HepG2 (cell line): Measurements from ENCODE around the gene FBXW4. TPM values are rescaled to one million over a fixed set of nuclear protein-coding genes. Genes with fewer than 3 reads are reported as not detected.

Experiments used
- BCL3 ChIP-seq: sonication (generic); formaldehyde crosslinking; IDR thresholded peaks from 2 replicates; pipeline ENCODE4 v1.5.1; 2020; ENCODE audit warnings: mild to moderate bottlenecking, missing genetic modification reagents, moderate library complexity
- BHLHE40 ChIP-seq: IDR thresholded peaks from 2 replicates; pipeline ENCODE4 v1.6.1; 2011; ENCODE audit warnings: low read length, improper control_type of control experiment
- BORCS8-MEF2B ChIP-seq: sonication (generic); formaldehyde crosslinking; IDR thresholded peaks from 2 replicates; pipeline ENCODE4 v1.8.0; 2022; ENCODE audit warnings: mild to moderate bottlenecking, missing genetic modification reagents
- CREBL2 ChIP-seq: sonication (generic); formaldehyde crosslinking; IDR thresholded peaks from 2 replicates; pipeline ENCODE4 v1.8.1; 2023; ENCODE audit warnings: missing genetic modification reagents, mild to moderate bottlenecking, borderline replicate concordance
- DNMT1 ChIP-seq: sonication (generic); formaldehyde crosslinking; IDR thresholded peaks from 2 replicates; pipeline ENCODE4 v1.5.1; 2020; ENCODE audit warnings: mild to moderate bottlenecking, missing genetic modification reagents
- ERF ChIP-seq: IDR thresholded peaks from 2 replicates; pipeline ENCODE4 v1.6.1; 2018; ENCODE audit warnings: missing biosample characterization, missing genetic modification reagents
- ETS1 ChIP-seq: sonication (generic); formaldehyde crosslinking; IDR thresholded peaks from 2 replicates; pipeline ENCODE4 v1.4.0; 2020; ENCODE audit warnings: missing genetic modification reagents
- GZF1 ChIP-seq: sonication (generic); formaldehyde crosslinking; IDR thresholded peaks from 2 replicates; pipeline ENCODE4 v1.5.1; 2020; ENCODE audit warnings: mild to moderate bottlenecking, missing genetic modification reagents
- HOXA7 ChIP-seq: sonication (generic); formaldehyde crosslinking; IDR thresholded peaks from 2 replicates; pipeline ENCODE4 v1.8.1; 2022; ENCODE audit warnings: mild to moderate bottlenecking, missing genetic modification reagents, moderate library complexity
- MYPOP ChIP-seq: sonication (generic); formaldehyde crosslinking; IDR thresholded peaks from 2 replicates; pipeline ENCODE4 v1.8.1; 2023; ENCODE audit warnings: mild to moderate bottlenecking, moderate library complexity, missing genetic modification reagents
- NR2F6 ChIP-seq, 2 experiments: IDR thresholded peaks; 2 replicates each; pipeline ENCODE4 v1.6.1; 2016; ENCODE audit warnings: antibody characterized with exemption in 1 of 2, mild to moderate bottlenecking in 1 of 2
- TEF ChIP-seq: sonication (generic); formaldehyde crosslinking; IDR thresholded peaks from 2 replicates; pipeline ENCODE4 v1.5.0; 2020; ENCODE audit warnings: missing genetic modification reagents
- ZBTB42 ChIP-seq: sonication (generic); formaldehyde crosslinking; IDR thresholded peaks from 2 replicates; pipeline ENCODE4 v1.5.0; 2020; ENCODE audit warnings: mild to moderate bottlenecking, missing genetic modification reagents
- ZNF121 ChIP-seq: sonication (generic); formaldehyde crosslinking; IDR thresholded peaks from 2 replicates; pipeline ENCODE4 v1.5.0; 2020; ENCODE audit warnings: mild to moderate bottlenecking, missing genetic modification reagents
- ZNF18 ChIP-seq: sonication (generic); formaldehyde crosslinking; IDR thresholded peaks from 2 replicates; pipeline ENCODE4 v1.8.0; 2022; ENCODE audit warnings: mild to moderate bottlenecking, missing genetic modification reagents; ENCODE audit not compliant: insufficient replicate concordance
- ZNF235 ChIP-seq: sonication (generic); formaldehyde crosslinking; IDR thresholded peaks from 2 replicates; pipeline ENCODE4 v1.8.1; 2023; ENCODE audit warnings: mild to moderate bottlenecking, missing genetic modification reagents, borderline replicate concordance
- ZNF574 ChIP-seq: sonication (generic); formaldehyde crosslinking; IDR thresholded peaks from 2 replicates; pipeline ENCODE4 v1.4.0; 2020; ENCODE audit warnings: missing genetic modification reagents
- ZNF616 ChIP-seq: sonication (generic); formaldehyde crosslinking; IDR thresholded peaks from 2 replicates; pipeline ENCODE4 v1.5.0; 2020; ENCODE audit warnings: low read depth, mild to moderate bottlenecking, missing genetic modification reagents
- ZSCAN21 ChIP-seq: sonication (generic); formaldehyde crosslinking; IDR thresholded peaks from 2 replicates; pipeline ENCODE4 v1.8.0; 2022; ENCODE audit warnings: mild to moderate bottlenecking, missing genetic modification reagents, moderate library complexity, borderline replicate concordance
- polyA plus RNA-seq, 8 experiments: library from polyadenylated mRNA; depleted of rRNA in 3 of 8; stranded (reverse) in 7 of 8; unstranded in 1 of 8; fragments of >200 nt; fragmentation: Illumina TruSeq in 4 of 8; extraction: Trizol in 4 of 8; gene quantifications; 2 replicates each; pipeline versions ENCODE4 v1.2.1 to v1.2.3, GENCODE V29; 2011 to 2016; ENCODE audit warnings: low read depth in 4 of 8, missing spikeins in 1 of 8, mixed read lengths in 1 of 8; ENCODE audit not compliant: insufficient read depth in 1 of 8
- total RNA-seq, 5 experiments: library from RNA; depleted of rRNA; stranded (reverse); fragments of >200 nt; fragmentation: Illumina TruSeq; extraction: Trizol; gene quantifications; 2 replicates each; pipeline ENCODE4 v1.2.3, GENCODE V29; 2016; ENCODE audit warnings: low read depth in 1 of 5

Gene FBXW4
- total and polyA plus RNA-seq, 2 of the 13 experiments (the other 11 are each of a cell fraction or from before 2014, with no cell fraction given): 23.5 to 33.7 TPM

GRCh38 chr10:101693978-101694673, 844 bp downstream of the FBXW4 start (continued):
- TF ChIP-seq DNMT1 (peak; percentile 7; the same call in 1 of the 2 replicates), BHLHE40 (no peak), ZBTB42 (CRISPR knock-in tag) (0 out of 2 replicates have a peak, but pooled peaks have one; percentile 68), ETS1 (CRISPR knock-in tag) (peak; percentile 35; the same call in 1 of the 2 replicates), ZNF121 (CRISPR knock-in tag) (0 out of 2 replicates have a peak, but pooled peaks have one; percentile 40), ERF (peak; percentile 52; the same call in 1 of the 2 replicates), ZNF18 (CRISPR knock-in tag) (peak; percentile 81), ZNF235 (CRISPR knock-in tag) (peak; percentile 68; the same call in 1 of the 2 replicates), BORCS8-MEF2B (CRISPR knock-in tag) (peak; percentile 70; the same call in 1 of the 2 replicates), GZF1 (CRISPR knock-in tag) (0 out of 2 replicates have a peak, but pooled peaks have one; percentile 1), CREBL2 (CRISPR knock-in tag) (peak; percentile 35; the same call in 1 of the 2 replicates), NR2F6 (IDR thresholded peaks at IDR 0.05) (no peak), NR2F6 (CRISPR knock-in tag; IDR thresholded peaks at IDR 0.05) (no peak), ZNF616 (CRISPR knock-in tag) (peak; percentile 49; the same call in 1 of the 2 replicates), BCL3 (CRISPR knock-in tag) (0 out of 2 replicates have a peak, but pooled peaks have one; percentile 23), MYPOP (peak; percentile 80; the same call in 1 of the 2 replicates), TEF (CRISPR knock-in tag) (0 out of 2 replicates have a peak, but pooled peaks have one; percentile 45), HOXA7 (no peak), ZSCAN21 (CRISPR knock-in tag) (peak; percentile 69), ZNF574 (CRISPR knock-in tag) (peak; percentile 86)
